HepG2 (cell line): ENCODE data around the gene VKORC1. TPM values are rescaled to one million over a fixed set of nuclear protein-coding genes. Genes with fewer than 3 reads are reported as not detected.

Experiments used
- ATAC-seq: fragments of 200-7000 bp; cut with Tn5 transposase; 3 replicates; pipeline ENCODE4 v1.9.1; 2020; ENCODE audit warnings: mild to moderate bottlenecking, moderate library complexity
- BruUV-seq: library from RNA; stranded (reverse); fragments of 400-500 nt; replicated peaks from 2 replicates; lab custom pipeline; 2021; lab: Mats Ljungman, UMichigan
- CTCF ChIA-PET: fragments of 300-600 bp; formaldehyde crosslinking; extraction: SDS; loops from one replicate; lab custom pipeline; 2021; ENCODE audit warnings: low total read pairs, inconsistent platforms, low intra/inter-chr PET ratio; lab: Yijun Ruan, JAX
- POLR2A ChIA-PET: fragments of 350-600 bp; sonication (Branson Sonifier 250); formaldehyde crosslinking; loops from one replicate; lab custom pipeline; 2020; ENCODE audit warnings: antibody characterized with exemption, inconsistent platforms; lab: Yijun Ruan, JAX
- DNase-seq: peaks from one replicate; pipeline ENCODE4 v3.0.0-alpha.2; 2015; ENCODE audit warnings: low spot score
- FAIRE-seq: peaks from 3 replicates; lab custom pipeline; 2011; peaks lifted over from hg19 to GRCh38; lab: Jason Lieb, UNC
- H2AFZ ChIP-seq: one replicate; pipeline ENCODE4 v1.6.1; 2011; ENCODE audit warnings: low read length, inconsistent platforms
- H3K27ac ChIP-seq: fragments of 300-600 bp; 3 replicates; pipeline ENCODE4 v1.8.0; 2011; ENCODE audit warnings: mixed run types, mild to moderate bottlenecking, mixed read lengths, low read length, inconsistent platforms; ENCODE audit not compliant: insufficient read depth; ENCODE audit errors: extremely low read length
- H3K27me3 ChIP-seq, 2 experiments: fragments of 200-600 bp in 1 of 2; 2 replicates in 1 of 2; 3 replicates in 1 of 2; pipeline versions ENCODE4 v1.6.0 to v1.8.0; 2011; ENCODE audit warnings: low read length in 2 of 2, mild to moderate bottlenecking in 2 of 2, moderate library complexity in 2 of 2, inconsistent platforms in 1 of 2; ENCODE audit not compliant: insufficient read depth in 2 of 2, control insufficient read depth in 1 of 2
- H3K36me3 ChIP-seq, 2 experiments: fragments of 200-600 bp in 1 of 2; replicated peaks in 1 of 2; 2 replicates in 1 of 2; 3 replicates in 1 of 2; pipeline versions ENCODE4 v1.5.1 to v1.8.0; 2011; ENCODE audit warnings: low read length in 2 of 2, inconsistent platforms in 1 of 2; ENCODE audit not compliant: insufficient read depth in 2 of 2, control insufficient read depth in 1 of 2
- H3K4me1 ChIP-seq: 2 replicates; pipeline ENCODE4 v1.5.1; 2012; ENCODE audit warnings: low read length, inconsistent platforms; ENCODE audit not compliant: insufficient read depth
- H3K4me2 ChIP-seq: 2 replicates; pipeline ENCODE4 v1.6.0; 2011; ENCODE audit warnings: low read depth, low read length, inconsistent platforms
- H3K4me3 ChIP-seq, 3 experiments: fragments of 200-600 bp in 1 of 3; sonication (generic), shearing (Covaris generic) in 1 of 3; replicated peaks in 1 of 3; 2 replicates each; pipeline ENCODE4 v1.5.1; 2011 to 2016; ENCODE audit warnings: low read length in 3 of 3, inconsistent platforms in 2 of 3, low read depth in 2 of 3, mild to moderate bottlenecking in 2 of 3, control low read depth in 1 of 3, mixed read lengths in 1 of 3; ENCODE audit not compliant: insufficient read depth in 1 of 3
- H3K79me2 ChIP-seq: one replicate; pipeline ENCODE4 v1.6.1; 2011; ENCODE audit warnings: low read length, inconsistent platforms; ENCODE audit not compliant: insufficient read depth
- H3K9ac ChIP-seq: 2 replicates; pipeline ENCODE4 v1.6.0; 2011; ENCODE audit warnings: mild to moderate bottlenecking, low read depth, low read length, inconsistent platforms; ENCODE audit not compliant: insufficient read depth
- H3K9me3 ChIP-seq: 2 replicates; pipeline ENCODE4 v1.5.1; 2012; ENCODE audit warnings: mild to moderate bottlenecking, low read length
- H4K20me1 ChIP-seq: 2 replicates; pipeline ENCODE4 v1.6.0; 2011; ENCODE audit warnings: inconsistent platforms, mild to moderate bottlenecking, low read length, moderate library complexity; ENCODE audit not compliant: insufficient read depth
- HNRNPLL ChIP-seq: fragments of 200-400 bp; formaldehyde crosslinking; IDR thresholded peaks from 2 replicates; pipeline ENCODE4 v1.6.1; 2017; ENCODE audit warnings: mild to moderate bottlenecking, low read depth, low read length; ENCODE audit not compliant: poor library complexity, severe bottlenecking
- WGBS: methylation state at CpG from one replicate; pipeline ENCODE4 v1.1.6; 2017; ENCODE audit warnings: low lambda C conversion rate; 5-methylcytosine and 5-hydroxymethylcytosine counted together
- in situ Hi-C: cut with HindIII; loops from 2 replicates; pipeline ENCODE4 v1.10.0; 2017; ENCODE audit warnings: low pct_unique_long_range_greater_than_20kb; ENCODE audit not compliant: extremely low pct_ligation_motif_present
- intact Hi-C: fragments of 100-400 bp; cut with micrococcal nuclease; formaldehyde crosslinking; loops from one replicate; pipeline ENCODE4 v1.10.0; 2022; ENCODE audit not compliant: unreplicated experiment
- polyA plus RNA-seq, 8 experiments: library from polyadenylated mRNA; depleted of rRNA in 3 of 8; stranded (reverse) in 7 of 8; unstranded in 1 of 8; fragments of >200 nt; fragmentation: Illumina TruSeq in 4 of 8; extraction: Trizol in 4 of 8; gene quantifications; 2 replicates each; pipeline versions ENCODE4 v1.2.1 to v1.2.3, GENCODE V29; 2011 to 2016; ENCODE audit warnings: low read depth in 4 of 8, missing spikeins in 1 of 8, mixed read lengths in 1 of 8; ENCODE audit not compliant: insufficient read depth in 1 of 8
- total RNA-seq, 5 experiments: library from RNA; depleted of rRNA; stranded (reverse); fragments of >200 nt; fragmentation: Illumina TruSeq; extraction: Trizol; gene quantifications; 2 replicates each; pipeline ENCODE4 v1.2.3, GENCODE V29; 2016; ENCODE audit warnings: low read depth in 1 of 5
- TF ChIP-seq, protein P1 (sequence below): sonication (generic); formaldehyde crosslinking; IDR thresholded peaks from 2 replicates; pipeline ENCODE4 v1.5.1; 2020; ENCODE audit warnings: mild to moderate bottlenecking, missing genetic modification reagents, moderate library complexity
- TF ChIP-seq, protein P2 (sequence below): sonication (generic); formaldehyde crosslinking; IDR thresholded peaks from 2 replicates; pipeline ENCODE4 v1.4.0; 2020; ENCODE audit warnings: missing genetic modification reagents, borderline replicate concordance

Gene VKORC1
- total and polyA plus RNA-seq, 2 of the 13 experiments (the other 11 are each of a cell fraction or from before 2014, with no cell fraction given) = 141 to 615 TPM

DNA sequence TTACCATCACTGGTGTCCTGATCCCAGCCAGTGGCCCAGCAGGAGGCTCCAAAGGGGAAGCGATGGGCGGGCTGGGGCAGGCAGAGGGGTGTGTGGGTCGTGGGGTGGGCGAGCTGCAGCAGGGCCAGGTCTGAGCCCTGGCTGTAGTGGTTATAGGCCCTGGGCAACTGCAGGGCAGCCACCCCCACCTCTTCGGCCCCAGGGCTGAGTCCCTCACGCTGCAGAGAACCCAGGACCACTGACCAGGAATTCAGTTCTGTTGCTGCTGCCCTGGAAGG is 8.0 kb downstream of the VKORC1 start:
- ChIA-PET CTCF (no interaction called here), POLR2A (interaction anchor here (1.4 to 3.3 kb wide), 2 partner anchors 12 to 31 kb away, joined by 3 to 17 read pairs; partner anchors contain the start of genes KAT8, ZNF646 and ZNF668)
- no peaks in the 10 kb centered on the region for H3K4me1 ChIP-seq
- TF ChIP-seq, protein P1, sequence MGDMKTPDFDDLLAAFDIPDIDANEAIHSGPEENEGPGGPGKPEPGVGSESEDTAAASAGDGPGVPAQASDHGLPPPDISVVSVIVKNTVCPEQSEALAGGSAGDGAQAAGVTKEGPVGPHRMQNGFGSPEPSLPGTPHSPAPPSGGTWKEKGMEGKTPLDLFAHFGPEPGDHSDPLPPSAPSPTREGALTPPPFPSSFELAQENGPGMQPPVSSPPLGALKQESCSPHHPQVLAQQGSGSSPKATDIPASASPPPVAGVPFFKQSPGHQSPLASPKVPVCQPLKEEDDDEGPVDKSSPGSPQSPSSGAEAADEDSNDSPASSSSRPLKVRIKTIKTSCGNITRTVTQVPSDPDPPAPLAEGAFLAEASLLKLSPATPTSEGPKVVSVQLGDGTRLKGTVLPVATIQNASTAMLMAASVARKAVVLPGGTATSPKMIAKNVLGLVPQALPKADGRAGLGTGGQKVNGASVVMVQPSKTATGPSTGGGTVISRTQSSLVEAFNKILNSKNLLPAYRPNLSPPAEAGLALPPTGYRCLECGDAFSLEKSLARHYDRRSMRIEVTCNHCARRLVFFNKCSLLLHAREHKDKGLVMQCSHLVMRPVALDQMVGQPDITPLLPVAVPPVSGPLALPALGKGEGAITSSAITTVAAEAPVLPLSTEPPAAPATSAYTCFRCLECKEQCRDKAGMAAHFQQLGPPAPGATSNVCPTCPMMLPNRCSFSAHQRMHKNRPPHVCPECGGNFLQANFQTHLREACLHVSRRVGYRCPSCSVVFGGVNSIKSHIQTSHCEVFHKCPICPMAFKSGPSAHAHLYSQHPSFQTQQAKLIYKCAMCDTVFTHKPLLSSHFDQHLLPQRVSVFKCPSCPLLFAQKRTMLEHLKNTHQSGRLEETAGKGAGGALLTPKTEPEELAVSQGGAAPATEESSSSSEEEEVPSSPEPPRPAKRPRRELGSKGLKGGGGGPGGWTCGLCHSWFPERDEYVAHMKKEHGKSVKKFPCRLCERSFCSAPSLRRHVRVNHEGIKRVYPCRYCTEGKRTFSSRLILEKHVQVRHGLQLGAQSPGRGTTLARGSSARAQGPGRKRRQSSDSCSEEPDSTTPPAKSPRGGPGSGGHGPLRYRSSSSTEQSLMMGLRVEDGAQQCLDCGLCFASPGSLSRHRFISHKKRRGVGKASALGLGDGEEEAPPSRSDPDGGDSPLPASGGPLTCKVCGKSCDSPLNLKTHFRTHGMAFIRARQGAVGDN (CRISPR knock-in tag) = 0 out of 2 replicates have a peak, but pooled peaks have one; percentile 19
- TF ChIP-seq HNRNPLL = peak; percentile 4
- TF ChIP-seq, protein P2, sequence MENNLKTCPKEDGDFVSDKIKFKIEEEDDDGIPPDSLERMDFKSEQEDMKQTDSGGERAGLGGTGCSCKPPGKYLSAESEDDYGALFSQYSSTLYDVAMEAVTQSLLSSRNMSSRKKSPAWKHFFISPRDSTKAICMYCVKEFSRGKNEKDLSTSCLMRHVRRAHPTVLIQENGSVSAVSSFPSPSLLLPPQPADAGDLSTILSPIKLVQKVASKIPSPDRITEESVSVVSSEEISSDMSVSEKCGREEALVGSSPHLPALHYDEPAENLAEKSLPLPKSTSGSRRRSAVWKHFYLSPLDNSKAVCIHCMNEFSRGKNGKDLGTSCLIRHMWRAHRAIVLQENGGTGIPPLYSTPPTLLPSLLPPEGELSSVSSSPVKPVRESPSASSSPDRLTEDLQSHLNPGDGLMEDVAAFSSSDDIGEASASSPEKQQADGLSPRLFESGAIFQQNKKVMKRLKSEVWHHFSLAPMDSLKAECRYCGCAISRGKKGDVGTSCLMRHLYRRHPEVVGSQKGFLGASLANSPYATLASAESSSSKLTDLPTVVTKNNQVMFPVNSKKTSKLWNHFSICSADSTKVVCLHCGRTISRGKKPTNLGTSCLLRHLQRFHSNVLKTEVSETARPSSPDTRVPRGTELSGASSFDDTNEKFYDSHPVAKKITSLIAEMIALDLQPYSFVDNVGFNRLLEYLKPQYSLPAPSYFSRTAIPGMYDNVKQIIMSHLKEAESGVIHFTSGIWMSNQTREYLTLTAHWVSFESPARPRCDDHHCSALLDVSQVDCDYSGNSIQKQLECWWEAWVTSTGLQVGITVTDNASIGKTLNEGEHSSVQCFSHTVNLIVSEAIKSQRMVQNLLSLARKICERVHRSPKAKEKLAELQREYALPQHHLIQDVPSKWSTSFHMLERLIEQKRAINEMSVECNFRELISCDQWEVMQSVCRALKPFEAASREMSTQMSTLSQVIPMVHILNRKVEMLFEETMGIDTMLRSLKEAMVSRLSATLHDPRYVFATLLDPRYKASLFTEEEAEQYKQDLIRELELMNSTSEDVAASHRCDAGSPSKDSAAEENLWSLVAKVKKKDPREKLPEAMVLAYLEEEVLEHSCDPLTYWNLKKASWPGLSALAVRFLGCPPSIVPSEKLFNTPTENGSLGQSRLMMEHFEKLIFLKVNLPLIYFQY (CRISPR knock-in tag) = no peak
- DNase-seq (no peak), FAIRE-seq (no peak), ATAC-seq (peak; percentile 4; the same call in 2 of the 3 replicates)
- in situ Hi-C loops = no loop called here
- BruUV-seq = no TSS peak
- intact Hi-C loops = no loop called here
- H3K27ac ChIP-seq = no peak overlapping the region
- H3K4me2 ChIP-seq = no peak overlapping the region
- H3K79me2 ChIP-seq = peaks cover 12% of the 10 kb centered on the region
- peaks cover 16 to 30% of the 10 kb centered on the region in 2 experiments for H3K36me3 ChIP-seq
- H2AFZ ChIP-seq = no peak overlapping the region
- no peak overlapping the region for H3K9ac ChIP-seq
- no peaks in the 10 kb centered on the region for H3K9me3 ChIP-seq
- no peak overlapping the region for H3K4me3 ChIP-seq
- H4K20me1 ChIP-seq = no peaks in the 10 kb centered on the region; the same call in 1 of the 2 replicates
- no peaks in the 10 kb centered on the region for H3K27me3 ChIP-seq
- 100% methylated on average over 2 of the region's 6 CpGs for WGBS
